GM13976 (cell line): ENCODE measurements around the gene FOXE1.
A peak's percentile ranks its signal among the peaks of the same experiment; 100 is the strongest.

Experiments used
- DNase-seq: peaks from one replicate; pipeline ENCODE4 v3.0.0; 2012; ENCODE audit warnings: low spot score
- CTCF ChIP-seq: IDR thresholded peaks from 2 replicates; pipeline ENCODE4 v1.5.1; 2012; ENCODE audit warnings: borderline replicate concordance, mild to moderate bottlenecking; ENCODE audit not compliant: insufficient read depth; ENCODE audit errors: extremely low read depth, missing control alignments, control extremely low read depth
- in situ Hi-C: fragments of 300-500 bp; cut with MboI; formaldehyde crosslinking; loops from one replicate; pipeline ENCODE4 v1.12.0; 2022; ENCODE audit warnings: low sequenced_read_pairs, mixed read lengths, inconsistent platforms; ENCODE audit not compliant: unreplicated experiment

The FOXE1 gene

GRCh38 chr9:97846347-97846746 is 6.7 kb upstream of the FOXE1 start:
- no peak for TF ChIP-seq CTCF
- in situ Hi-C loops, result no loop called here

GRCh38 chr9:97847474-97848214 is 5.4 kb upstream of the FOXE1 start:
- in situ Hi-C loops, result no loop called here
- no peak for DNase-seq
- TF ChIP-seq CTCF, result no peak

More at GRCh38 chr9:97846347-97846746, 6.7 kb upstream of the FOXE1 start:
- DNase-seq, result no peak

- in situ Hi-C loops, result no loop called here
- no peak for TF ChIP-seq CTCF
- no peak for DNase-seq
Measured at GRCh38 chr9:97848215-97848479, 4.9 kb upstream of the FOXE1 start.

- no peak for TF ChIP-seq CTCF
- in situ Hi-C loops, result no loop called here
- peak; percentile 43 for DNase-seq
Measured at GRCh38 chr9:97848480-97849237, 4.4 kb upstream of the FOXE1 start.

- in situ Hi-C loops, result no loop called here
- no peak for DNase-seq
- no peak for TF ChIP-seq CTCF
Measured at GRCh38 chr9:97849980-97850379, 3.0 kb upstream of the FOXE1 start.

GRCh38 chr9:97850746-97851445 is 2.1 kb upstream of the FOXE1 start:
- DNase-seq, result no peak
- in situ Hi-C loops, result no loop called here
- no peak for TF ChIP-seq CTCF
